Heart left ventricle (tissue), 13 donors: ENCODE data around the gene GRXCR2.

Experiments used
- POLR2A ChIP-seq, 2 donors: fragments of 450-650 bp; IDR thresholded peaks; one replicate each; pipeline ENCODE4 v1.6.1; 2017; ENCODE audit warnings: antibody characterized with exemption in 2 of 2, mild to moderate bottlenecking in 2 of 2, moderate library complexity in 2 of 2
- TF ChIP-seq, protein P1 (sequence below), 12 donors: fragments of 200-600 bp; sonication (generic) in 4 of 12; IDR thresholded peaks; one replicate each; pipeline versions ENCODE4 v1.5.0 to v1.8.0; 2018 to 2022; ENCODE audit warnings: antibody characterized with exemption in 12 of 12, mild to moderate bottlenecking in 5 of 12
- donor health status: ischemic (EF 13 %, LVEDD 7.1; RV severe dilation, severe dysfunction).
- donor health status: DM: no; HTN: yes; CAD: no.
- donor health status: DM: no; HTN: no; CAD: no.
- donor health status: ischemic (EF 25% LVEDD 6.9; RV normal size, moderate dysfunction).
- donor health status: ischemic (EF 25% LVEDD 5.7; RV mildly dilated, moderate dysfunction).
- donor health status: ischemic (EF 35%, LVEDD 5.7; RV mildly dilated, moderate dysfunction).
- donor health status: nonischemic (EF 11% LVEDD 7.7; RV severe dilation, severe dysfunction).
- donor health status: DM: yes; HTN: yes; CAD: no.
- donor health status: PGD.
- donor health status: ischemic (EF 29% LVEDD 5.4; RV normal size, mild dysfunction).
- donor health status: nonischemic (EF 23%, LVEDD 6.1; RV moderate dilation, normal function).

DNA sequence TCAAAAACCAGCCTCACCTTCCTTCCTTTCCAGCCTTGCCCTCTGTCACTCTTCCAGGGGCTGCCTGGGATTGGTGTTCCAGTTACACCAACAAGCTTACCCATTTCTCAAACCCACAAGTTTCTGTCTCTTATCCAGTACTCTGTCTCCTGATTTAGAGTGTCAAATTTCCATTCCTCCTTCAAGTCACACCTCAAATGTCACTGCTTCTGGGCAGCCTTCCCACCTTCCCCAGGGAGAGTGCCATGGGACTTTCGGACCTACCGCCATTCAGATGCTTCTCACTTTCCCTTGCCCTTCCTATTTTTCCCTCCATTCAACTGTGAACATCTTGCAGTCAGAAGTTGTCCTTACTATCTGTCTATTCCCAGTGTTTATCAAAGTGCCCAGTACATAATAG lies 2.0 kb upstream of the GRXCR2 start:
- TF ChIP-seq POLR2A (IDR thresholded peaks at IDR 0.05) = no peak
- TF ChIP-seq, protein P1, sequence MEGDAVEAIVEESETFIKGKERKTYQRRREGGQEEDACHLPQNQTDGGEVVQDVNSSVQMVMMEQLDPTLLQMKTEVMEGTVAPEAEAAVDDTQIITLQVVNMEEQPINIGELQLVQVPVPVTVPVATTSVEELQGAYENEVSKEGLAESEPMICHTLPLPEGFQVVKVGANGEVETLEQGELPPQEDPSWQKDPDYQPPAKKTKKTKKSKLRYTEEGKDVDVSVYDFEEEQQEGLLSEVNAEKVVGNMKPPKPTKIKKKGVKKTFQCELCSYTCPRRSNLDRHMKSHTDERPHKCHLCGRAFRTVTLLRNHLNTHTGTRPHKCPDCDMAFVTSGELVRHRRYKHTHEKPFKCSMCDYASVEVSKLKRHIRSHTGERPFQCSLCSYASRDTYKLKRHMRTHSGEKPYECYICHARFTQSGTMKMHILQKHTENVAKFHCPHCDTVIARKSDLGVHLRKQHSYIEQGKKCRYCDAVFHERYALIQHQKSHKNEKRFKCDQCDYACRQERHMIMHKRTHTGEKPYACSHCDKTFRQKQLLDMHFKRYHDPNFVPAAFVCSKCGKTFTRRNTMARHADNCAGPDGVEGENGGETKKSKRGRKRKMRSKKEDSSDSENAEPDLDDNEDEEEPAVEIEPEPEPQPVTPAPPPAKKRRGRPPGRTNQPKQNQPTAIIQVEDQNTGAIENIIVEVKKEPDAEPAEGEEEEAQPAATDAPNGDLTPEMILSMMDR (IDR thresholded peaks at IDR 0.05) = no peak
